BLaER1 (cell line): ENCODE measurements around the gene NEURL3.
"Not testable (repeated sequence)": the region's sequence is repeated elsewhere in the genome, so short reads cannot be mapped to it uniquely, and the experiment has no call there.

ENCODE experiments used
- H3K27ac ChIP-seq: shearing (Covaris generic); formaldehyde crosslinking; 2 replicates; pipeline ENCODE4 v1.8.1; 2022
- H3K27me3 ChIP-seq: shearing (Covaris generic); formaldehyde crosslinking; 2 replicates; pipeline ENCODE4 v1.8.1; 2022
- H3K36me3 ChIP-seq: shearing (Covaris generic); formaldehyde crosslinking; 2 replicates; pipeline ENCODE4 v1.8.1; 2022
- H3K4me1 ChIP-seq: shearing (Covaris generic); formaldehyde crosslinking; 2 replicates; pipeline ENCODE4 v1.8.1; 2022
- H3K4me2 ChIP-seq: shearing (Covaris generic); formaldehyde crosslinking; 2 replicates; pipeline ENCODE4 v1.8.1; 2022
- H3K4me3 ChIP-seq: shearing (Covaris generic); formaldehyde crosslinking; 2 replicates; pipeline ENCODE4 v1.8.1; 2022
- H3K9ac ChIP-seq: shearing (Covaris generic); formaldehyde crosslinking; 2 replicates; pipeline ENCODE4 v1.8.1; 2022
- H3K9me3 ChIP-seq: shearing (Covaris generic); formaldehyde crosslinking; 2 replicates; pipeline ENCODE4 v1.8.1; 2022
- H4K20me1 ChIP-seq: shearing (Covaris generic); formaldehyde crosslinking; 2 replicates; pipeline ENCODE4 v1.8.1; 2022
- Cebpa-rat ChIP-seq: shearing (Covaris generic); IDR thresholded peaks from 2 replicates; pipeline ENCODE4 v1.8.1; 2022

NEURL3 gene

DNA sequence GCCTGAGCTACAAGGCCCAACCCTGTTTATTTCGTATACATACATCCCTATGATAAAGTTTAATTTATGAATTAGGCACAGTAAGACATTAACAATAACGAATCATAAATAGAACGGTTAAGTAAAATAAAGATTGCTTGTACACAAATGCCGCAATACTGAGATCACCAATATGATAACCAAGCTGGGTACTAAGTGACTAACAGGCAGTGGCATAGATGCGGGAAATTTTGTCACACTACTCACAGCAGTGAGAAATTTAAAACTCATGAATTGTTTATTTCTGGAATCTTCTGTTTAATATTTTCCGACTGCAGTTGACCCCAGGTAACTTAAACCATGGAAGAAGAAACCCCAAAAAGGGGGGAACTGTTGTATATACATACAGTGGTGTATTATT lies 33.4 kb downstream of the NEURL3 start:
- H3K4me2 ChIP-seq: no peak overlapping the region
- H3K27me3 ChIP-seq: peaks cover 13% of the 10 kb centered on the region; the same call in 1 of the 2 replicates
- H3K9ac ChIP-seq: no peak overlapping the region
- H3K4me3 ChIP-seq: no peak overlapping the region
- no peaks in the 10 kb centered on the region for H4K20me1 ChIP-seq
- TF ChIP-seq Cebpa-rat: no peak
- H3K4me1 ChIP-seq: no peaks in the 10 kb centered on the region
- H3K9me3 ChIP-seq: peaks cover 5% of the 10 kb centered on the region
- no peak overlapping the region for H3K27ac ChIP-seq
- H3K36me3 ChIP-seq: no peaks in the 10 kb centered on the region

GRCh38 chr2:96470636-96471035 lies 34.5 kb downstream of the NEURL3 start:
- Histone ChIP-seq H4K20me1 (no peaks in the 10 kb centered on the region), H3K4me3 (no peak overlapping the region), H3K4me2 (no peak overlapping the region), H3K9ac (no peak overlapping the region), H3K4me1 (no peaks in the 10 kb centered on the region), H3K27me3 (peaks cover 13% of the 10 kb centered on the region; the same call in 1 of the 2 replicates), H3K27ac (no peak overlapping the region), H3K9me3 (peaks cover 5% of the 10 kb centered on the region), H3K36me3 (no peaks in the 10 kb centered on the region)
- no peak for TF ChIP-seq Cebpa-rat

- Histone ChIP-seq H3K9me3 (peaks cover 5% of the 10 kb centered on the region), H3K9ac (no peak overlapping the region), H4K20me1 (no peaks in the 10 kb centered on the region), H3K27ac (no peak overlapping the region), H3K4me1 (no peaks in the 10 kb centered on the region), H3K4me3 (no peak overlapping the region), H3K27me3 (peaks cover 13% of the 10 kb centered on the region; the same call in 1 of the 2 replicates), H3K4me2 (no peak overlapping the region), H3K36me3 (no peaks in the 10 kb centered on the region)
- no peak for TF ChIP-seq Cebpa-rat
Measured at GRCh38 chr2:96470109-96470508, 35.0 kb downstream of the NEURL3 start.

GRCh38 chr2:96468904-96469303 lies 36.3 kb downstream of the NEURL3 start:
- no peak overlapping the region for H3K9ac ChIP-seq
- H3K4me1 ChIP-seq: no peaks in the 10 kb centered on the region
- H3K27me3 ChIP-seq: peaks cover 13% of the 10 kb centered on the region; the same call in 1 of the 2 replicates
- H3K9me3 ChIP-seq: peaks cover 5% of the 10 kb centered on the region
- no peaks in the 10 kb centered on the region for H4K20me1 ChIP-seq
- H3K4me3 ChIP-seq: no peak overlapping the region
- no peaks in the 10 kb centered on the region for H3K36me3 ChIP-seq
- no peak overlapping the region for H3K4me2 ChIP-seq
- TF ChIP-seq Cebpa-rat: no peak
- no peak overlapping the region for H3K27ac ChIP-seq

DNA sequence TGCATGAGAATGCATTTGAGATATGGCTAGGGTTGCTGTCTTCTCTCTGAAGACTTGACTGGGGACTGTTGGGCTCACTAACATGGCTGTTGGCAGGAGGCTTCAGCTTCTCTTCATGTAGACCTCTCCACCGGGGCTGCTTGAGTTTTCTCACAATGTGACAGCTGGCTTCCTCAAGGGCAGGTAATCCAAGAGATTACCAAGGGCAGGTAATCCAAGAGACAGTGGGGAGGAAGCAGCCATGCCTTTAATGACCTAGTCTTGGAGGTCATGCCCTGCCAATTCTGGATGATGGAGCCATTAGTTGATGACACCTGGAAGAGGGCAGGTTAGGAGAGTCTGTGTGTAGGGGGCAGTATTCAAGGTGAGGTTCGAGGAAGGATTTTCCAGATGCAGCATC lies 40.5 kb downstream of the NEURL3 start:
- no peaks in the 10 kb centered on the region for H3K4me1 ChIP-seq
- H4K20me1 ChIP-seq: no peaks in the 10 kb centered on the region
- no peak overlapping the region for H3K9ac ChIP-seq
- no peaks in the 10 kb centered on the region for H3K27me3 ChIP-seq
- no peaks in the 10 kb centered on the region for H3K36me3 ChIP-seq
- no peak for TF ChIP-seq Cebpa-rat
- H3K9me3 ChIP-seq: peaks cover 12% of the 10 kb centered on the region
- no peak overlapping the region for H3K4me2 ChIP-seq
- H3K27ac ChIP-seq: no peak overlapping the region
- H3K4me3 ChIP-seq: no peak overlapping the region

- Histone ChIP-seq H3K4me3 (no peak overlapping the region), H3K4me2 (no peak overlapping the region), H3K36me3 (no peaks in the 10 kb centered on the region), H3K9ac (no peak overlapping the region), H3K27ac (no peak overlapping the region), H3K9me3 (peaks cover 18% of the 10 kb centered on the region), H3K4me1 (no peaks in the 10 kb centered on the region), H4K20me1 (no peaks in the 10 kb centered on the region), H3K27me3 (no peaks in the 10 kb centered on the region)
- no peak for TF ChIP-seq Cebpa-rat
Measured at GRCh38 chr2:96464061-96464460, 41.1 kb downstream of the NEURL3 start.

DNA sequence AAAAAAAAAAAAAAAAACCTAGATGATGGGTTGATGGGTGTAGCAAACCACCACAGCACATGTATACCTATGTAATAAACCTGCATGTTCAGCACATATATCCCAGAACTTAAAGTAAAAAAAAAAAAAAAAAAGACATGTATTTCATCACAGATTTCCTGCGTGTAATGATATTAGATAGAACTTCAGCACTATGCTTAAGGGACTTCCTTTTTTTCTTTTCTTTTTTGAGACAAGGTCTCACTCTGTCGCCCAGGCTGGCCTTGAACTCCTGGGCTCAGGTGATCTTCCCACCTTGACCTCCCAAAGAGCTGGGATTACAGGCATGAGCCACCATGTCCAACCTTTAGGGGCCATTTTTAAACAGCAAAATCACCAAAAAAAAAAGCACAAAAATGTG lies 42.0 kb downstream of the NEURL3 start:
- Histone ChIP-seq H3K36me3 (no peaks in the 10 kb centered on the region), H3K27ac (no peak overlapping the region), H4K20me1 (no peaks in the 10 kb centered on the region), H3K4me3 (no peak overlapping the region), H3K27me3 (no peaks in the 10 kb centered on the region), H3K9ac (no peak overlapping the region), H3K4me2 (no peak overlapping the region), H3K4me1 (no peaks in the 10 kb centered on the region), H3K9me3 (peaks cover 22% of the 10 kb centered on the region)
- TF ChIP-seq Cebpa-rat: no peak

GRCh38 chr2:96461616-96462015 lies 43.5 kb downstream of the NEURL3 start:
- H3K4me2 ChIP-seq, H3K36me3 ChIP-seq, H3K4me3 ChIP-seq, H3K4me1 ChIP-seq, H3K27ac ChIP-seq, H3K27me3 ChIP-seq, H4K20me1 ChIP-seq, H3K9ac ChIP-seq: not testable (repeated sequence)
- peaks cover 22% of the 10 kb centered on the region for H3K9me3 ChIP-seq

DNA sequence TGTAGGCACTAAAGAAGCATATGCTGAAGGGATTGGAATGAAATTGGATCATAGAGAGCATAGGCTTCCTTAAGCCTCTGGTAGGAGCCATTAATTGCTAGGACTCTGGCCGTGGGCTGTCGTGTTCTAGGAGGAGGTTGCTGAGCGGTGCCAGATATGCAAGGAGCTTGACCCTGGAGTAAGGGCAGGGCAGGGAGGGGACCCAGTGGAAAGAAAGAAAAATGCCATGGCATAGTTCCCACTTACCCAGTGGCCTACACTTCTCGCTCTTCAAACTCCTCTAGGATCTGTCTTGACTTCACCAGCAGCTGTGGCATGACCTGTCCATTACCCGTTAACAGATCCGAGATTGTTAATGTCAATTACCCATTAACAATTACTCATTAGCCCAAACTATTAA lies 53.1 kb downstream of the NEURL3 start:
- H3K9ac ChIP-seq: no peak overlapping the region
- H3K4me2 ChIP-seq: no peak overlapping the region
- no peaks in the 10 kb centered on the region for H3K9me3 ChIP-seq
- no peaks in the 10 kb centered on the region for H3K27me3 ChIP-seq
- TF ChIP-seq Cebpa-rat: no peak
- no peak overlapping the region for H3K4me3 ChIP-seq
- no peaks in the 10 kb centered on the region for H3K36me3 ChIP-seq
- no peaks in the 10 kb centered on the region for H4K20me1 ChIP-seq
- H3K4me1 ChIP-seq: no peaks in the 10 kb centered on the region
- no peak overlapping the region for H3K27ac ChIP-seq

DNA sequence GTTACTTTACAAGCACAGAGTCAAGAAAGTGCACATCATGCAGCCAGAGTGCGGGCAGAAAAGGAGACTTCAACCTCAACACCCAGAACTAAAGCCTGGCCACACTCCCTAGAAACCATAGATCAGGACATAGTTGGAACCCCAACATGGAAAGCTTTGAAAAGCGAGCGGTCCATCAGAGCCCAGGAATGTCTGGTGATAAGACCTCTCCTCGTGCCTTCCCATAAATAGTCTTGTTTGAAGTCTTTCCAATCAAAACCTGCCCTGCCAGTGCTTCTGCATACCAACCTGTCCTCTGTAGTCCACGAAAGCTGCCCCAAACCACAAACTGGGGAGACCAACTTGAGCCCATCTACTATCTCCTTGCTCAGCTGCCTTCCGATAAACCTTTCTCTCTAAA lies 55.5 kb downstream of the NEURL3 start:
- H3K4me1 ChIP-seq: no peaks in the 10 kb centered on the region

DNA sequence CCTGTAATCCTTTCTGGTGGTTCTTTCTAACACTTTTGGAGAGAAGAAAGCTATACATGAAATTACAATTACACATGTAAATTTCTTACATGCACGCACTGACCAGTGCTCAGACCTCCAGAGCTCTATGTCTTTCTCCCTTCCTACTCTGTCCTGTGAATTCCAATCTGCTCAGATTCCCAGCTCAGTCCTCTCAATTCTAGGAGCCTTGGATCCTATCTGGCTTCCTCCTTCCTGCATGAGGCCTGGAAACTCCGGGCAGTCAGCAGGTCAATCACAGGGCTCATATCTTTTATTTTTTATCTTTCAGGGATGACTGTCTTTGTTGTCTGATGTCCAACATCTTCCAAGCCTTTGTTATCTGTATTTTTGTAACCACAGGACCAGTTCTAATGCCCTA lies 56.0 kb downstream of the NEURL3 start:
- Histone ChIP-seq H3K27ac (no peak overlapping the region), H4K20me1 (no peaks in the 10 kb centered on the region), H3K4me2 (no peak overlapping the region), H3K9ac (no peak overlapping the region), H3K4me3 (no peak overlapping the region), H3K9me3 (no peaks in the 10 kb centered on the region), H3K4me1 (no peaks in the 10 kb centered on the region), H3K36me3 (no peaks in the 10 kb centered on the region), H3K27me3 (no peaks in the 10 kb centered on the region)
- TF ChIP-seq Cebpa-rat: no peak

More for the DNA sequence above, 55.5 kb downstream of the NEURL3 start:
- Histone ChIP-seq H3K27ac (no peak overlapping the region), H3K9me3 (no peaks in the 10 kb centered on the region), H3K36me3 (no peaks in the 10 kb centered on the region), H4K20me1 (no peaks in the 10 kb centered on the region), H3K9ac (no peak overlapping the region), H3K4me2 (no peak overlapping the region), H3K27me3 (no peaks in the 10 kb centered on the region), H3K4me3 (no peak overlapping the region)
- TF ChIP-seq Cebpa-rat: no peak
